Dedifferentiated amniotic fluid mesenchymal stem cell (primary cell): ENCODE data around the gene GLDN.
A peak's percentile ranks its signal among the peaks of the same experiment; 100 is the strongest.

Source experiments
- DNase-seq: peaks from one replicate; pipeline ENCODE4 v3.0.0-alpha.2; 2016; ENCODE audit errors: extremely low spot score

The GLDN gene

DNA sequence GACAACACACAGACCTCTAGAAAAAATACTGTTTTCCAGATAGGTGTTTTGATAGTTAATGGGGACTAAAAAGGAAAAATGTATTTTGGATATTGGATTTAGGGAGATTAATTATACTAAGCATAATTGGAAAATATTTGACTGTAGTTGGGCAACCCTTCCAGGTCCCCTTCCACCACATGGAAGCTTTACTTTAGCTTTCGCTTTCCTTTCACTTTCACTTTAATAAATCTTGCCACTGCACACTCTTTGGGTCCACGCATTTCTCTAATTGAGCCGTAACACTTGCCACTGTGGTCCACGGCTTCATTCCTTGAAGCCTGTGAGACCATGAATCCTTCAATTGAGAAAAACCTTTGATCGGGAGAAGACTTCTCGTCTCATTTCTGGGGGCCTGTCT, 15.5 kb downstream of the GLDN start:
- DNase-seq, result no peak

DNA sequence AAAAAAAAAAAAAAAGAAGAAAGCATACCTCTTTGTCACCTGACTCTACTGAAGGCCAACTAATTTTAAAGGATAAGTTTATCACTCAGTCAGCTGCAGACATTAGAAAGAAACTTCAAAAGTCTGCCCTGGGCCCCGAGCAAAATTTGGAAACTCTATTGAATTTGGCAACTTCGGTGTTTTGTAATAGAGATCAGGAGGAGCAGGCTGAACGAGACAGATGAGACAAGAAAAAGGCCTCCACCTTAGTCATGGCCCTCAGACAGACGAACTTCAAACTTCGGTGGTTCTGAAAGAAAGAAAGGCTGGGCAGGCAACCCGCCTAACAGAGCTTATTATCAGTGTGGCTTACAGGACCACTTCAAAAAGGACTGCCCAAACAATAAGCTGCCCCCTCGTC, 18.5 kb downstream of the GLDN start:
- DNase-seq, result no peak

DNA sequence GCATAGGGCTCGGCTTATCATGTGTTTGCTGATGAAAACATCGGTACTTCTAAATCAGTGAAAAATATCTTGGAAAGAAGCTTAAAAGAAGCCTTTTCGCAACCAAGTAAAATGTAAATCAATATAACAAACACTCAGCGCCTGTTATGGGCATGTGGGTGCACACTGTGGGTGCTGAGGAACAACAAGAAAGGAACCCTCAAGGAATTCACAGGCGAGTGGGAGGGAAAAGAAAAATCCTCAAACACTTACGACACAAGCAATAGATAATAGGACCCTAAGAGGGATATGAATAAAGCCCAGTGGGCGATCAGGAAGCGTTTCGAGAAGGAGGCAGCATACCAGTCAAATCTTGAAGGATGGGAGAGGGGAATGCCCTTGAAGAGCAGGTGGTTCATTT, 21.9 kb downstream of the GLDN start:
- no peak for DNase-seq

DNA sequence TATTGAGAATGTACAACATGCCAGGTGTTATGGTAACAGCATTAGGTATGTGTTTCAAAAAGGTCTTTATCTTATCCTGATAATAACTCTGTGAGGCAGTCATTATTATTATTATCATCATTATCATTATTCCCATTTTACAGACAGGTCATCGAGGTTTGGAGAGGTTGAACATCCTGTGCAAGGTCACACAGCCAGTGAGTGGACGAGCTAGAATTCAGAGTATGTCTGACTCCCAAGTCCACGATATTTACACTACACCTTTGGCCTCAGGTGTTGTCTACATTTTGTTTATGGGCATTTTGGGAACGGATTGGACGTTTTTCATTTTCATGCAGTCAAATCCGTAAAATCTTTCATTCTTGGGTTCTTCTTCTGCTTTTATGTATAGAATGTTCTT, 24.0 kb downstream of the GLDN start:
- DNase-seq, result no peak

DNA sequence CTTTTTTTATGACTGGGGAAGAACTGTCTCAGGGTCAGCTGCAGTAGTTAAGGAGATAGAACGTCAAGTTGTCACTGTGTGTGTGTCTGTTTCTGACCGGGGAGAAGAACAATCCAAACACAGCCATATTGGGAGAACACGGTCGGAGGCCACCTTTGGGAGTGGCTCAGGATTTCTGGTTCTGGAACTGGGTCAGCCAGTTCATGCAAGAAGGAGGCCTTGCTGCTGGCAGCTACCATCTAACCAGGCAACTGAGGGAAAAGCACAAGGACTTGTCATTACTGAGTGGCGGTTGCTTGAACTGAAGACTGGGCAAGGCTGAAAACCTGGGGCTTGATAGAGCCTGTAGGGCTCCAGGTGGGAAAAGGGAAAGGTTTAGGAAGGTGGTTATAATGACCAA, 24.6 kb downstream of the GLDN start:
- DNase-seq, result no peak

DNA sequence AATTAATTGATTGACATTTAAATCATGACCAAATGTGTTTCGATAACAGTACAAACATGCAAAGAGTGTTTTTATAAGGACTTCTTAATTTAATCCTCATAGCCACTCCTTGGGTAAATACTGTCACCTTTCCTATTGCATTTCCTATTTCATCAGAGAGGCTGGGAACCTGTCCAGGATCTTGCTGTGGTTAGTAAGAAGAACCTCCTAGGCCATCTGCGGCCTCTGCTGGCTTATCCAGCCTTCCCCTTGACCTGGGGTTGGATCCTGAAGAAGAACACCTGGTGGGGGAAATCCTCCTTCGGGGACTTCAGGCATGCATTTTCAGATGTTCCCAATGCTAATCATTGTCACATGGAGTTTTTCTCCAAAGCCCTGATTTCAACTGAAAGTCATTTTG, 25.5 kb downstream of the GLDN start:
- no peak for DNase-seq

DNA sequence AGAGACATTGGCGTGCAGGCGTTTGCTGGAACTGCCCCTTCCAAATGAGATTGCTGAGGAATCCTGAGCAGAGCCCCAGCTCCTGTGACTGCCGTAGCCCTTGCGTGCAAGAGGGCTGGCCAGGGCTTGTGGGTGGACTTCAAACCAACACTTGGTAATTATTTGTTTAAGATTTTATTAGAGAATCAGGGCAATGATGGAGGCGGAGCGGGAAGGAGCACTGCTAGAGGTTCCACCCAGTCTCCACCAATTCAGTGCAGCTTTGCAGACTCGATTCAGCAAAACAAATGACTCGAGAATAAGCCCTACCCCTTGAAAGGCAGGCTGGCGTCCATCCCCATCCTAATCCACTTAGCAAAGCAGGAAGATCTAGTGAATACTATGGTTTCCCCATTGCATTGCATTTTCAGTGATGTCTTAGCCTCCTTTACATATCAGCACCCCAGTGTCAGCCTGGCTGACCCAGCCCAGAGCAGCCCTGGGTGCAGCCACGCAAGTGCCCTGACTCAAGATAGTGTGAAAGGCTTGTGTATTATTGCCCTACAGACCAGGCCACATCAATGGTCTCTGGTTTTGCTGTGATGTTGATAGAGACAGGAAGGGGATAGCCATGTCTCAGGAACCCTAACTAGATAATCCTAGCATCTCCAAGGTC, 26.0 kb downstream of the GLDN start:
- DNase-seq, result no peak

DNA sequence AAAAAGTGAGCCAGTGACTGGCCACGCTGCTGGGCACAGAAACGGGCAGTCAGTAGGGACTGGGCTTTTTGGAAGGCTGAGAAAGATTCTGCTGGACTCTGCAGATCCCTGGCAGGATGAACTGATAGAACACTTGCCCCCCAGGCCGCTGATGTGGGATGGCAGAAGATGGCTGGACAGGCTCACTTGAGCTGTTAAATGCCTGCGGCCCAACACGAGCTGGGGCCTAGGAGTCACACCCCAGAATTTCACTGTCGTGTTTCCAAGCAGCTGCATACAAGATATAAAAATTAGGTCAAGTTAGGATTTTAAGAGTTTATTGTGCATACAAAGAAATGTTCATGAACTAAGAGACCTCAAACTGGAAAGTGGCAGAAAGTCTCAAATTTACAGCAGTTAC, 26.9 kb downstream of the GLDN start:
- DNase-seq, result no peak

DNA sequence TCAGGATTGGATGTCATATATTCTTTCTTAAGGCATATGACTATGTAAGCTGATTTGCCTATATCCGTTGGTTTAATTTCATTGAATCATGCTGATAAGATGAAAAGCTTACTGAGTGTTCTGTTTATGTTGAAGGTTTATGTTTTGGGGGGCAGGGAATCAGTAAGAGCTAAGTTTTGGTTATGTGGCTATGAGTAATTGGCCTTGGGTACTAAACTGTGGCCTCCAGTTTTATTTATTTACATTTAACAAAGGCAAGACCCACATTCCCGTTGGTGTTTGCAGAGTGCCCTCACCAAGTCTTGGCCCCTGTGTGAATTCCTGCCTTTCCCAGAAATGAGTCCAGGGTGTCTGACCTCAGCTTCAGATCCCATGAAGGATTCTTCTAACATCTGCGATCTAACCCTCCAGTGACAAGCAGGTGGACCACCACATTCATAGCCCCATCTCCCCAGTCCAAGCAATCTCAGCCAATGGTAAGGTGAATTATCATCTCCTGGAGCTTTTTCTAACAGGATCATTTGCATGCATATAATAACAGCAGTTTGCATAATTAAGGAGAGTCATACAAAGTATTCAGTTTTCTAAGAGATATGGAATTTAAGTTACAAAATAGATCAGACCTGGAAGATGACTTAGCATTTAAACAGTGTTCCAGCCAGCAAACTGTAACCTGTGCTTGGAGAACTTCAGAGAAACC, 27.4 kb downstream of the GLDN start:
- no peak for DNase-seq

DNA sequence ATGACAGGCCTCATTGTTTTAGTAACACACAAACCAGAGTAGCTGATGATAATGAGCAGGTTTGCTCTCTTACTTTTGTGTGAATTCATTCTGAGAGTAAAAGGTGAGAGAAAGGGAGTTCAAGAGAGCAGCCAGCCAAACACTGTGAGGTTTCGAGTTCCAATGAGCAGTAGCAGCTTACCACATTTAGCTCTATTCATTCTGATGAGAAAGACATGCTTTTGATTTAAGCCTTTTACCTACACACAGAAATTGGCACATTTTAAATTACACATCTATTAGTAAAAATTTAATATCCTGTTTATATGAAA, 28.0 kb downstream of the GLDN start:
- DNase-seq, result no peak

DNA sequence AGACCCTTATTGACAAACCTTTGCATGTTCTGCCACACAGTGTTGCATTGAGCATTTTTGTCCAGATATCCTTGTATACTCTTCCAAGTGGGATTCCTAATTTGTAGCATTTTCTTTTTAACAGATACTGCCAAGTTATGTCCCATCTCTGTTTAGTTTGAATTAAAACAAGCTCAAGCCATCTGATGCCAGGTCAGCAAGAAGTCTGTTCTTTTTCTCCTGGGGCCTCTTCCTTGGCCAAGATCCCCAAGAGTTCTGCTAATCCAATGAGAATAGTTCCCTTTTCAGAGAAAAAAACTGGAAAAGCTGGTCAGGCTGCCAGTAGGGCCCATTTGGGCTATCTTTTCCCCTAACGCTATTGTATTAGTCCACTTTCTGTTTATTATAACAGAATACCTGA, 29.8 kb downstream of the GLDN start:
- no peak for DNase-seq

DNA sequence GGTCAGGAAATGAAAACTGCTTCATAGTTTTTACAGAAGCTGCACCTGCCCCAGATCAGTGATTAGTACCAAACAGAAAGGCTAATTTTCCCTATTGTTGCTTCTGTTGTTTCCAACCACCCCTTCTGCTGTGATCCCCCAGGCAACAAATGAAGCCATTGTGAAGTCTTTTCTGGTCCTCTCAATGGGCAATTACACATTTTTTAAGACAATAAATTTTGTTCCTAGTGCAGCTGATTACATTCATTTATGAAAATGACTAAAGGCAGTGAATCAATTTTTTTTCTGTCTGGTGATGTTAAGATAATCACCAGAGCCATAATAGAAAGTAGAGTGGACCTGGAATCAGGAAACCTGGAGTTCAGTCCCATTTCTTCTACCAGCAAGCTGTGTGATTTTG, 32.7 kb downstream of the GLDN start:
- no peak for DNase-seq

DNA sequence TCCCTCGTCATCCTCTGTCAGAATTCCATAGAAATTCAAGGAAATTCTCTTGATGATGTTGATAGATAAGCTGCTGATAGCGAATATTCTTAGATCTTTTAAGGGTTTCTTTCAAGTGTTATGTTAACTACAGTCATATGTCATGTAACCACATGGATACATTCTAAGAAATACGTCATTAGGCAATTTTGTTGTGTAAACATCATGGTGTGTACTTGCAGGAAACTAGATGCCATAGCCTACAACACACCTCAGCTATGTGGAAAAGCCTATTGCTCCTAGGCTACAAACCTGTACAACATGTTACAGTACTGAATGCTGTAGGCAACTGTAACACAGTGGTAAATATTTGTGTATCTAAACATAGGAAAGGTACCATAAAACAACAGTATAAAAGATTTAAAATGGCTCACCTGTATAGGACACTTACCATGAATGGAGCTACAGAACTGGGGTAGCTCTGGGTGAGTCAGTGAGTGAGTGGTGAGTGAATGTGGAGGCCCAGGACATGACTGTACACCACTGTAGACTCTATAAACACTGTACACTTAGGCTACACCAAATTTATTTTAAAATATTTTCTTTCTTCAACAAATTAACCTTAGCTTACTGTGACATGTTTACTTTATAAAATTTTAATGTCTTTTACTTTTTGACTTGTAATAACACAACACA, 34.6 kb downstream of the GLDN start:
- DNase-seq, result no peak

DNA sequence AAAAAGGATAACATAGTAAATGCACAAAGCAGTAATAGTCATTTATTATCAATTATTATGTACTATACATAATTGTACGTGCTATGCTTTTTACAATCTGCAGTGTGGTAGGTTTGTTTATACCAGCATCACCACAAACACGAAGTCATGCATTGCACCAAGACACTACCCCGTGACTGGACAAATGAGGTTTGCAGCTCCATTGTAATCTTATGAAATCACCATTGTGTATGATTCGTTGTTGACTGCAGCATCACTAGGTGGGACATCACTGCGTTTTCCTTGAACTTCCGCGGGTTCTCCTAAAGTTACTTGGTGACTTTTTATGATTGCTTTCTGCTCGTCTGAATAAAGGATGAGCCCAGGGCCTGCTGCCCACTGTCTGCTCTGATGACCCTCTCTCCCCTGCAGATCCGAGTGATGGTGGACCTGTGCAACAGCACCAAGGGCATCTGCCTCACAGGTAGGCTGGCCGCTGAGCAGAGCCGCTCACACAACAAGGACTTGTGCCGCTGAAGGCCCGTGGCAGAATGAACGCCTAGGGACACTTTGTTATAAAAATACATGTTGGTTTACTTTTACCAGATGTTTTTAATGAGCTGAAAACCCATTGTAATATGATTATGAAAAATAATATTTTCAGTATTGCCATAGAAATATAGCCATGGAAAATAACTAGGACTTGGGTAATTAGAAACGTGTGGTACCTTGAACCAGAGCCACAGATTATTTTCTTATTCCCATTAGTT, 35.8 kb downstream of the GLDN start:
- no peak for DNase-seq

DNA sequence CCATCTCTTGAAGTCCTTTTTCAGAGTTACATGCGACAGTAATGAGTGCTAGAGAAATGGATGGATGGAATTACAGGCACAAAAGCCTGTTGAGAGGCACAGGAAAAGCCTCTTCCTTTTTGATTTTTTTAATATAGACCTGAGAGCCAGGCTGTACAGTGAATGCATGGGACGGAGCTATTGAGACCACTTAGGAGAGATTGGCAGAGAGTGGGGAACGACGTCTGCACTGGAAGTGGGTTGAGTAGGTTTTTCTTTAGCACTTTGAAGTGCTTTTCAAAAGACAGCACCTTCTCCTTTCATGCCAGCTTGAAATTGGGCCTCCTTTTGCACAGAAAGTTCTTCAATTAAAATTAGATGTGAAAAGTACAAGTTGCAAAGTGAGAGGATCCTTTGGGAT, 37.0 kb downstream of the GLDN start:
- DNase-seq, result no peak

DNA sequence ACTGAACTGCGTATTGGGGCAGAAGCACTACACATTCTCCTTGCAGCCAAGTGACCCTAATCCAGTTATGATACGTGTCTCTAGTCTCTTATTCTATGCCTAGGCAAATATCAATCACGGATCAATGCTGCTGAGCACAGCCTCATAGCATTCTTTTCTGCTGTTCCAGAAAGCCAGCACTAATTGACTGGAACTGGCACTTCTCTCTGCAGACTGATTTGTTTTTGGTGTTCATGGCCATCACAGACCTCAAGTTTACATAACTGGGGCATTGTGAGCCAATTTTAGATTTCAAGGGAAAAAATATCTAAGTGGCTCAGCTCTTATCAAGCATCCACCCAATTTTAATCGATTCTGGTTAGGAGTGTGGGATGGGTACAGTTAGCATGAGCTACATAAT, 37.9 kb downstream of the GLDN start:
- no peak for DNase-seq

DNA sequence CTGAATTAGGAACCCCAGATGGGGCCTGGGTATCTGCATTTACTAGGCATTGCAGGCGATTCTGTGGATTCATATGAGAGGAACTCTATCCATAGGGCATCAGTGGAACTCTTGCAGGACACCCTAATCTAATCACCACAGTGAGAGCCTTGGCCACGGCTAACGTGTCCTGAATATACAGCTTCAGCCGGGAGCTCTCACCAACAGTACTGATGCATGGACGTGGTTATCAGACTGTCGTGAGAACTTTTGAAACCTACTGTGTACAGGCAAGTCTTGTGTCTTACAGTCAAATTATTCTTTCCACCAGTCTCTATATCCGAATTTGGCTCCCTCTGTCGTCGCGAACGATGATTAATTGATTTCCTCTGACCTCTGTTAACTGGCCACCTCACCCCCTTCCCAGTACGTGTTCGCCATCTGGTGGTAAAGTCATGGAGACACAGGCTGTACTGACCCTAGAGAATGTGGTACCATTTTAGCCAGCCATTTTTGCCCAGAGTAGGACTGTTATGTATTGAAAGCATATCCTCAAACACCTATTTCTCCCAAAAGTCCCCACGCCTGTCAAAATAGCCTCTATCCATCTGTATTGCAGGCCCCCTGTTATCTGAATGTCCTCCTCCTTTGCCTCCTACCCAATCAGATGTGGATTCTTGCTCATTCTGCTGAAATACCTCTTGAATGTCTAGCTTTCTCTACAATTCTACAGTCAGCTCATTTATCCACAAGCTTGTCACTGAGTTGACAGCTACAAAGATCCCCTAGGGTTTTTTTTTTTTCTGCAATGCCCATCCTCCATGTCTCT, 39.7 kb downstream of the GLDN start:
- DNase-seq, result peak; percentile 66

DNA sequence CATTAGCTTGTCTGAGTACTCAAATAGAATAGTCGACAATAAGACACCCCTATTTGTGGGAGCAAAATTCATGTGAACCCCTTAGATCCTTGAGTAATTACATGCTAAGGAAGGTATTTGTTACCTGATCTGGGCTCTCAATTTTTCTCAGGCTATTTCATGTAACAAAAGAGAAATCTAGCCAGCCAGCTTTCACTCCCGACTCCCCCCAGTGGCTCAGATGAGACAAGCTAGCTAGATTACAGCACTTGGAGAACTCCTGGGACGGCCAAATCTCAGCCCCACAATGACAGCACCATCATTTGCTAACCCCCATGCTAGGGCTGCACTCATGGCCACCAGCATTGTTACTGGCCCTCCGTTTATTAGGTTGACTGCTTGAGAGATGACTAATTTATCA, 41.3 kb downstream of the GLDN start:
- peak; percentile 66 for DNase-seq

DNA sequence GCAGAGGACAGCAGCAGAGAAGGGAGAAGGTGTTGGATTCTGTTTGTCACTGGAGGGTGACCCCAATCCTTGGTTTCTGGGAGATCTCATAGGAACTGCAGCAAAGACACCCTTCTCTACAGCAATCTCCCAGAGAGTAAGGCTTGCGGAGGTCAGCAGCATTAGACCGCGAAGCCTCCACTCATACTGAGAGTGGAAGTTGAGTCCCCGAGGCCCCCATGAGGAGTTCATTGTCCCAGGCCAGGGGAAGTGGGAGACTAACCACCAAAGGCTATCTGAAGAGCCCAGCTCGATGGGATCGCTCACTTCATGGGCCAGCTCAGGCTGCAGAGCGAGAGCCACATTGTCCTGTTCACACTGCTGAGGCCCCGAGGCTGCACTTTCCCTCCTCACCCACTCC, 44.6 kb downstream of the GLDN start:
- no peak for DNase-seq

DNA sequence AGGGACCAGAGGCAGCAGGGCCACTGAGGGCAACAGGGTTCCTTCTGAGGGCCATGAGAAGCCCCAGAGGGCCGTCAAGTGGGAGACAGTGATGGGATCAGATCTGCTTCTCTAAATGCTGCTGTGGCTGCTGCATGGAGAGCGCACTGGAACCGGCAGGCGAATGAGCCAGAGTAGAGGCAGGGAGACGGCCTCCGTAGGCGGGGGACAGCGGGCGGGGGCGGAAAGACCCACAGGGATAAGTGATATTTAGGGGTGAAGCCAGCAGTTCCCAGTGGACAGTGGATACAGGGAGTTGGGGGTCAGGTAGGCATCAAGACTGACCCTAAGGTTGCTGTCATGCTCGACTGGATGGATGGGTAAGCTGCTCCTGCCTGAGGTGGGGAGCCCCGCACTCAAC, 45.0 kb downstream of the GLDN start:
- DNase-seq, result no peak

DNA sequence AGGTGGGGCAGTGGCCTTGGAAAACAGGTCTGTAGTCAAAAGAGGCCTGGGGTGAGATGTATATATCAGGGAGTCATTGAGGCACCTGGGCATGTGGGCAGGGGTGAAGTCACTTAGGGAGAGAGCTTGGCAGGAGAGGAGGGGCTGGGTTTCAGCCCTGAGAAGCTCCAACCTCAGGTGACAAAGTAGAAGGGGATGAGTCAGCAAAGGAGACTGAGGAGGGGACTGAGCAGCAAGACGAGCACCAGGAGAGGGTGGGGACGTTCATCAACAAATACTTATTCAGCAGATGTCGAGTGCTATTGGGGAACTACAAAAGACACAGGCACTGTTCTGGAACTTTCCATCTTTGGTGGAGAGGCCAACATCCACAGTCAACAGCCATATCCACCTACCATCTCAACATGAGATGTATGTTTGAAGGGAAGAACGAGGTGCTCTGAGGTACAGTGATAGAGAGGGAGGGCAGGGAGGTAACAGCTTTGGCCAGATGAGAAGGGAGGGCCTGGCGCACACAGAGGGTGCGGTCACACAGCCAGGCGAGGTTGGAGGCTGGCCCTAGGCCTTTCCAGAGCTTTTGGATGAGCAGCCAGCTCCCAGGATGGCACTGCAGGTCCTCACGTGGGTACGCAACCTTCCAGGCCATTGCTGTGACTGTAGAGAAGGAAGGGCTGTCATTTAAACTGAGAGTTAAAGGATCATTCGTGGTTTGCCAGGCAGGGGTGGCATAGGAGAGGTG, 45.7 kb downstream of the GLDN start:
- no peak for DNase-seq
